ENCODE measurements around the gene ITPR1. TPM values are rescaled to one million over a fixed set of nuclear protein-coding genes. Genes with fewer than 3 reads are reported as not detected.
A peak's percentile ranks its signal among the peaks of the same experiment; 100 is the strongest.

The ITPR1 gene
- total RNA-seq, 1 donor from 2014 or later, result 117 TPM

DNA sequence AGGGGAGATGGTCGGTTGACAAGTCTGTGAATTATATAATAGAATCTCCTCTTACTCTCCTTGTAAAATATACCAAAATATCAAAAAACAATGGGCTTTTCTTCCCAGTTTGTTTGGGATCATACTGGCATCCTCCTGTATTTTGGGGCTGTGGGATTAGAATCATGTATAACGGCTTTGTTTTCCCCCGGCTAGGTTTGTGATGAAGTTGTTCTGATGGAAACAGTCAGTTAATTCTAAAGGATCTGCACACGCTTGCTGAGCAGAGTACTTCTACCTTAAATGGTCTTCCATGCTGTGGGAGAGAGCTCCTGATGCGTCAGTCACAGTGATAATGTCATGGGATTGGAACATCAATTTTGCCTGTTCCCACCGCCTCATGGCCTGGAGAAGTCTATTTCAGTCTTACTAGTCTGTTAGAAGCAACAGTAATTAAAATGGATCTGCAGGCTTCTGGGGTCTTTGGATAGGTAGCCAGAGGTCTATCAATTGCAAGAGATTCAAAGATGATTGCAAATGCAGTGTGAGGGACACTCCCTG lies 81.3 kb downstream of the ITPR1 start:
- Mint-ChIP-seq H3K4me1 (ENCODE audit: low read depth) (peaks cover 7% of the 10 kb centered on the region), H3K27ac (no peak overlapping the region), H3K4me3 (ENCODE audit: low read depth) (no peak overlapping the region), H3K27me3 (ENCODE audit: low read depth) (no peaks in the 10 kb centered on the region), H3K36me3 (ENCODE audit: low read depth) (peaks cover 3% of the 10 kb centered on the region), H3K9me3 (no peaks in the 10 kb centered on the region)
- intact Hi-C loops (cut with micrococcal nuclease), result no loop called here
- no peak for DNase-seq (ENCODE audit: low spot score)

DNA sequence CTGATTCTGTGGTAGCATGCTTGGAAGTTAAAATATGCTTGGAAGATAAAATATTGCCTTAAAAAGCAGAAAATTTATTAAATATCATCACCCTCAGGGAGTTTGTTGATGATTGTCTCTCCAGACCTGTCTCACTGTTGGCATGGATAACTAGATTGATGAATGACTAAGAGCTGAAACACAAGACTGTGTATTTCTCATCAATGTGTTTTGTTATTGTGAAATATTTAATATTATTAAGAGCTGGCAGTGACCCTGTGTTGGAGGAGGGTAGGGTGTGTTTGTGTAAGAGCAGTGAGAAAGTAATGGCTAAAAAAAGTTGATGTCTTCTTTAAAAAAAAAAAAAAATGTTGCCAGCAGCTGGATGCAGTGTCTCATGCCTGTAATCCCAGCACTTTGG lies 82.2 kb downstream of the ITPR1 start:
- H3K36me3 Mint-ChIP-seq (ENCODE audit: low read depth), result peaks cover 3% of the 10 kb centered on the region
- peaks cover 7% of the 10 kb centered on the region for H3K4me1 Mint-ChIP-seq (ENCODE audit: low read depth)
- H3K9me3 Mint-ChIP-seq, result no peaks in the 10 kb centered on the region
- H3K27me3 Mint-ChIP-seq (ENCODE audit: low read depth), result no peaks in the 10 kb centered on the region
- intact Hi-C loops (cut with micrococcal nuclease), result no loop called here
- no peak overlapping the region for H3K4me3 Mint-ChIP-seq (ENCODE audit: low read depth)
- H3K27ac Mint-ChIP-seq, result no peak overlapping the region
- no peak for DNase-seq (ENCODE audit: low spot score)

DNA sequence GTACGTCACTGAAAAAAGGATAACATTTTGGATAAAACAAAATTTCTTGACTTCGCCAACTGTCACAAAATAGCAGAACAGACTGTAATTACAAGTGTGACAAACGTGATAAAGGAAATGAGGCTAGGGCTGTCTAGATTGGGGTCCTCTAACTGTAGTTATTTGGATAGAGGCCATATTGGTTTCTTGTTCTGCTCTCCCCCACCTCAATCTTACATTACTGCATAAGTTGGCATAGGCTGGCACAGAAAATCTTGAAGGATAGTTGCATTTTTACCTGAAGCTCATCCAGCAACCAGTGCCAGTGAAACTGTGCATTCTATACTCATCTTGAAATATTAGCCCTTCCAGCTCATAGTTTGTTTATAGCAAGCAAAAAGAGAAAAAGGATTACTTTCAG lies 84.6 kb downstream of the ITPR1 start:
- H3K4me3 Mint-ChIP-seq (ENCODE audit: low read depth), result no peak overlapping the region
- no peaks in the 10 kb centered on the region for H3K27me3 Mint-ChIP-seq (ENCODE audit: low read depth)
- H3K27ac Mint-ChIP-seq, result no peak overlapping the region
- DNase-seq (ENCODE audit: low spot score), result no peak
- intact Hi-C loops (cut with micrococcal nuclease), result no loop called here
- no peaks in the 10 kb centered on the region for H3K9me3 Mint-ChIP-seq
- H3K36me3 Mint-ChIP-seq (ENCODE audit: low read depth), result peaks cover 3% of the 10 kb centered on the region
- peaks cover 8% of the 10 kb centered on the region for H3K4me1 Mint-ChIP-seq (ENCODE audit: low read depth)

DNA sequence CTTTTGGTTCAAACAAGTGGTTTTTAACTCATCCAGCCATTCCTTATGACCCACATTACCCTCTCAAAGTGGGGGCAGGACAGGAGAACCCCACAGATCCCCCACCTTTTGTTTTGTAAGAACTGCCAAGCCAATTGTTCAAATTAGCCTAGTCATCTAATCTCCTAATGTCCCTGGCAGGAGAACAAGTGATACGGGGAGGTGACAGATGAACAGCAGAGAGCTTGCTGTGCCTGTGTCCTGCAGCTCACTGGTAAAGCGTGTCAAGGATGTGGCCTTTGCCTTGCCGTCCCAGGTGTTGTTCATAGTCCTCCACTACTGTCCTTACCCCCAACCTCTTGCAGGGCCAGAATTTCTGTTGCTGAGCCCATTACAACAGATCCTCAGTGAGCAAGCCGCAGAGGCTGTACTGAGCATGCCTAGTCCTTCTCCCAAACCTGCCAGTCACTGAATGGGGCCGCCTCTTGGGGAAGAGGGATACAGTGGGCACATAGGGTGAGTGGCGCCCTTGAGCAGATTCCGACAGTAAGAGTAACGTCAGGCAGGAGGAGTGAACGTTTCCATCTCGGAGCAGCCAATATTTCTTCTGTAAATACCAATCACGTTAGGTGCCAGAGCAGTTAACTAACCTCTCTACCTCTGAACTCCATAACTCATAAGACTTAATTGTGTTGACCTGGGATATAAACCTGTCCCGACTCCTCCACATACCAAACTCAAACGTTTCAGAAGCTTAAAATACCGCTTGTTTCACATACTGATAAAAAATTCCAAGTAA lies 87.4 kb downstream of the ITPR1 start:
- intact Hi-C loops (cut with micrococcal nuclease), result loop anchor here (5.0 kb wide), 1 partner anchor 88 kb away; the partner anchor contains the start of gene ITPR1
- H3K4me1 Mint-ChIP-seq (ENCODE audit: low read depth), result peaks cover 23% of the 10 kb centered on the region
- H3K4me3 Mint-ChIP-seq (ENCODE audit: low read depth), result no peak overlapping the region
- DNase-seq (ENCODE audit: low spot score), result no peak
- no peak overlapping the region for H3K27ac Mint-ChIP-seq
- no peaks in the 10 kb centered on the region for H3K27me3 Mint-ChIP-seq (ENCODE audit: low read depth)
- H3K36me3 Mint-ChIP-seq (ENCODE audit: low read depth), result no peaks in the 10 kb centered on the region
- no peaks in the 10 kb centered on the region for H3K9me3 Mint-ChIP-seq

DNA sequence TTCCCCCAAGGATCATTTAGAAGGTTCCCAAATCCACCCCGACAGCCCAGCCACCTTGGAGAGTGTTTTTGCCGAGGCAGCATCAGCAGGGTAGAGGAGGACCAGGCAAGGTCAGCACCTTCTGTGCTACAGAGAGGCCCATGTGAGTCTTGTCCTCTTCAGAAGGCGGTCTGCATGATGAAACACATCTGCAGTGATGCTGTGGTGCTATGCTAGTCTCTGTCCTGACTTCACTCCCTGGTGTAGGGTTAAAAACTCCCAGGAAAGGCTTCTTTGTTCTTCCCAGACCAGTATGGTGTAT lies 87.9 kb downstream of the ITPR1 start:
- Mint-ChIP-seq H3K27ac (no peak overlapping the region), H3K27me3 (ENCODE audit: low read depth) (no peaks in the 10 kb centered on the region), H3K36me3 (ENCODE audit: low read depth) (peaks cover 3% of the 10 kb centered on the region), H3K4me1 (ENCODE audit: low read depth) (peaks cover 27% of the 10 kb centered on the region), H3K4me3 (ENCODE audit: low read depth) (no peak overlapping the region), H3K9me3 (no peaks in the 10 kb centered on the region)
- intact Hi-C loops (cut with micrococcal nuclease), result loop anchor here (5.0 kb wide), 1 partner anchor 89 kb away; the partner anchor contains the start of gene ITPR1
- DNase-seq (ENCODE audit: low spot score), result no peak

DNA sequence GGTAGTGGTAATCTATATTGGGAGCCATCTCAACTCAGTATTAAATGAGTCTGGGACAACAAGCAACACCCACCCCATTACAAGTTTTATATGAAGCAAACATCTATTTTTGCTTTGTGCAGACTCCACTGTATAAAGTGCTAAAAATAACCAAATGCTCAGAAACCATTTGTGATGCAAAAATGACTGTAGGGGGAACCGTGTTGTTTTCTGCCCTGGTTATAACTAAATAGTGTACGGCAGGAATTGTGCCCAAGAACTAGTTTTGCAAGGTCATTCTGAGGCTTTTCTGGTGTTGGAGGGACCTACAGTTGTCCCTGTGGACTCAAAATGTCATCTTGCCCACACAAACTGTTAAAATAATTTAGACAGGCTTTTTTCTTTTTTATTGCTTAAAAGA lies 88.3 kb downstream of the ITPR1 start:
- intact Hi-C loops (cut with micrococcal nuclease), result loop anchor here (5.0 kb wide), 1 partner anchor 89 kb away; the partner anchor contains the start of gene ITPR1
- Mint-ChIP-seq H3K27ac (no peak overlapping the region), H3K27me3 (ENCODE audit: low read depth) (no peaks in the 10 kb centered on the region), H3K36me3 (ENCODE audit: low read depth) (peaks cover 3% of the 10 kb centered on the region), H3K4me3 (ENCODE audit: low read depth) (no peak overlapping the region), H3K4me1 (ENCODE audit: low read depth) (peaks cover 28% of the 10 kb centered on the region), H3K9me3 (no peaks in the 10 kb centered on the region)
- DNase-seq (ENCODE audit: low spot score), result no peak

DNA sequence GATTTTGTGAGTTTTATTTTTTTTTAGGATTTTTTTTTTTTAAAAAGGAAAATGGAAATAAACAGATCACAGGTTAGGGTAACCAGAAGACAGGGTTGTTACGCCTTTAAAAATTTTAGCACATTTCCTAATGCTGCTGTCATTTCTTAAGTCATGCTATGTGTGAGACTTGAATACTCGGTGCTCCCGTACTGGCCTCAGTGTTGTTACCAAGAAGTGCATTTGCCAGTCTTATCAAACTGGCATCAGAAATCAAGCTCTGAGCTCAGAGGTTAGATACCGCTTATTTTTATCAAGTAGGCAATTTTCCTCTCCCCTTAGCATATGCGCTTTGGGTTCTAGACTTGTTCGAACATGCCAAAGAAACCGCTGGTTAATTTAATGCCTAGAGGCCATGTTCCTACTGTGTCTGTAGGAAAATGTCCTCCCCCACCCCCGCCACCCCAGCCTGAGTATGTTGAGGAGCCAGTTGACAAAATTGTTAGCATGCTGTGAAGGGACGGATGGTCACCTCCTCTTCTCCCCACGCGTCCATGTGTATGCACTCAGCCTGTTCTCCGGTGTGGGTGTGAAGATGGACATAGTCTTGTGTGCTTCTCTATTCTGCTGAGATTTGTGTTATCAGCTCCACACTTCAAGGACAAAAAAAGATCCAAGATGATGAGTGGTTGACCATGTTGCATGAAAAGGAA lies 88.9 kb downstream of the ITPR1 start:
- intact Hi-C loops (cut with micrococcal nuclease), result loop anchor here (5.0 kb wide), 1 partner anchor 90 kb away; the partner anchor contains the start of gene ITPR1
- Mint-ChIP-seq H3K27me3 (ENCODE audit: low read depth) (no peaks in the 10 kb centered on the region), H3K4me1 (ENCODE audit: low read depth) (peaks cover 34% of the 10 kb centered on the region), H3K36me3 (ENCODE audit: low read depth) (peaks cover 3% of the 10 kb centered on the region), H3K27ac (no peak overlapping the region), H3K9me3 (no peaks in the 10 kb centered on the region), H3K4me3 (ENCODE audit: low read depth) (no peak overlapping the region)
- no peak for DNase-seq (ENCODE audit: low spot score)

DNA sequence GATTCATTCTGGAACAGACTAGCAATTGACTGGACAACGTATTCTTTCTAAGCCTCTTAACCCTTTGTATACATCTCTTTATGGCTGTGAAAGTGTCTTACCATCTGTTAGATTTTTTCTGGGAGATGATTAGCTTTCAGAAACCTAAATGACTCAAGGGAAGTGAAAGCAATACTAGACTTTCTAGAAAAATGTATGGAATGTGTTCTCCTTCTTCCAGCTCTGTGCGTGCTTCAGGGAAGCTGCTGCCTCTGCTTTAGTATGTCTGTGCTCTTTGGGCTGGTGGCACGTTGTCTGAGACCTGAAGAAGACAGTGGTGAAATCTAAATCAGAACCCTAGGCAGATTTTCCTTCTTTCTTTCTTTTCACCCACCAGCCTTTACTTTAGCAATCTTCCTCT lies 89.5 kb downstream of the ITPR1 start:
- H3K4me1 Mint-ChIP-seq (ENCODE audit: low read depth), result peaks cover 40% of the 10 kb centered on the region
- H3K27ac Mint-ChIP-seq, result no peak overlapping the region
- peaks cover 3% of the 10 kb centered on the region for H3K36me3 Mint-ChIP-seq (ENCODE audit: low read depth)
- no peaks in the 10 kb centered on the region for H3K27me3 Mint-ChIP-seq (ENCODE audit: low read depth)
- no peaks in the 10 kb centered on the region for H3K9me3 Mint-ChIP-seq
- no peak for DNase-seq (ENCODE audit: low spot score)
- no peak overlapping the region for H3K4me3 Mint-ChIP-seq (ENCODE audit: low read depth)
- intact Hi-C loops (cut with micrococcal nuclease), result loop anchor here (5.0 kb wide), 1 partner anchor 90 kb away; the partner anchor contains the start of gene ITPR1

DNA sequence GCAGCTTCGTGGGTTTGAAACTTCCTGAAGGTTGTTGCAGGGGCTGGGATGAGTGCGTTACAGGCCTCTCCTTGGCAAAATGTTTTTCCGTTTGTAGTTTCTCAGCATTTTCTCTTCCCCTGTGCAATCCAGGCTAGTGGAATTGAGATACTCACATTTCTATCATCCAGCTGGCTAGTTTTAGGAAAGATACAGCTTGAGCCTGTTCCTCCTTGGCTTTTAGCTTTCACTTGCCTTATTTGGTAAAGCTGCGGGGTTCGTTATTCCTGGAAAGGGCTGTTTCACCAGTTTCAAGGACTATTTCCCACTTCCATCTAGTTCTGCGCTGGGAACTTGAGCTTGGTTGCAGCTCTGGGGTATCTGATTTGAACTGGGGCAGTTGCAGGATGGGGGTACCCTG lies 90.3 kb downstream of the ITPR1 start:
- no peaks in the 10 kb centered on the region for H3K27me3 Mint-ChIP-seq (ENCODE audit: low read depth)
- no peak for DNase-seq (ENCODE audit: low spot score)
- H3K4me3 Mint-ChIP-seq (ENCODE audit: low read depth), result no peak overlapping the region
- peaks cover 3% of the 10 kb centered on the region for H3K36me3 Mint-ChIP-seq (ENCODE audit: low read depth)
- intact Hi-C loops (cut with micrococcal nuclease), result loop anchor here (5.0 kb wide), 1 partner anchor 91 kb away; the partner anchor contains the start of gene ITPR1
- no peak overlapping the region for H3K27ac Mint-ChIP-seq
- H3K9me3 Mint-ChIP-seq, result no peaks in the 10 kb centered on the region
- peaks cover 45% of the 10 kb centered on the region for H3K4me1 Mint-ChIP-seq (ENCODE audit: low read depth)

DNA sequence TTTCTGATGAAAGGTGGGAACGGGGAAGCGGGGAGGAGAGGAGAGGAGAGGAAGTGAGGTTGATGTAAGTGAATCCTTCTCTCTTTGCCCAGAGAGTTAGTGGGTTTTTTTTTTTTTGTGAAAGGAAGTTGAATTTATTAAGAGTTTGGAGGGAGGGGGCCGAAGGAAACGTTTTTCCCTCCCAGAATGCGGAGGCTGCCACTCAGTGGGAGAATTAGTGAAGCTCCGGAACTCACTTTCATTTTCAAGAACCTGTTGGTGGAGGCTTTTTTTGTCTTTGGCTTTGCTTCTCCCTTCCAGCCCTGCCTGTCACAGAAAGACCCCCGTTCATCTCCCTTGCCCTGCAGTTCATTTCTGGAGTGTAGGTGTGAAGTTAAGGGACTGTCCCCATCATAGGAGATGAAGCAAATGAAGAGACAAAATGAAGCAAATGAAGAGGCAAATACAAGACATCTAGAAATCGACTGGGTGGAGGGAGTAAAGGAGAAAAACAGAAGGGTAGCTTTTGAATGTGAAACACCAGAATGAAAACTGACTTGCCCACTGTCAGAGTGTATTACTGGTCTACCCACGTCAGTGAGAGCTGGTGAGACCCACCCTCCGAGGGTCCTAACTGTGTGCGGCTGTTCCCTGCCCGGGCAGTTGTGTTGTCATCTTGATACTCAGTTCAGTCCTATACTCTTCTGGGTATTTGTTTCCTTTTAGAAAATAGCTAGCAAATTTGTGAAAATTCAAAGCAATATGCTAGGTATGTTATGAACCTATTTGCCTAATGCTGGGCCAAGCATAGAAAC lies 91.5 kb downstream of the ITPR1 start:
- Mint-ChIP-seq H3K27ac (peak overlapping the region; percentile 71), H3K27me3 (ENCODE audit: low read depth) (no peaks in the 10 kb centered on the region), H3K9me3 (no peaks in the 10 kb centered on the region), H3K36me3 (ENCODE audit: low read depth) (peaks cover 3% of the 10 kb centered on the region), H3K4me1 (ENCODE audit: low read depth) (peaks cover 51% of the 10 kb centered on the region), H3K4me3 (ENCODE audit: low read depth) (peak overlapping the region; percentile 71)
- intact Hi-C loops (cut with micrococcal nuclease), result loop anchor here (2.0 to 5.0 kb wide), 3 partner anchors 14 to 92 kb away; partner anchors contain the start of gene ITPR1
- no peak for DNase-seq (ENCODE audit: low spot score)

DNA sequence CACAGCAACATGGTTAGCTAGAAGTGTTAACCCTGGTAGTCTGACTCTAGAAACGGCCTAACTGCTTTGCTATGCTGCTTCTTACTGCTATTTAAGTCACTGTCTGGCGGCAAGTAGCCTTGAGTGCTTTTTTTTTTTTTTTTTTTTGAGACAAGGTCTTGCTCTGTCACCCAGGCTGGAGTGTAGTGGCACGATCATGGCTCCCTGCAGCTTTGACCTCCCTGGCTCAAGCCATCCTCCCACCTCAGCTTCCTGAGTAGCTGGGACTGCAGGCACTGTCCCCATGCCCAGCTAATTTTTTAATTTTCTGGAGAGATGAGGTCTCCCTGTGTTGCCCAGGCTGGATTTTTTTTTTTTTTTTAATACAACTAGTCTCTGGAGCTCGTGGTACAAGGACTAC lies 93.2 kb downstream of the ITPR1 start:
- Mint-ChIP-seq H3K27me3 (ENCODE audit: low read depth) (no peaks in the 10 kb centered on the region), H3K4me3 (ENCODE audit: low read depth) (no peak overlapping the region), H3K4me1 (ENCODE audit: low read depth) (peaks cover 56% of the 10 kb centered on the region), H3K27ac (no peak overlapping the region), H3K9me3 (peaks cover 4% of the 10 kb centered on the region), H3K36me3 (ENCODE audit: low read depth) (peaks cover 15% of the 10 kb centered on the region)
- intact Hi-C loops (cut with micrococcal nuclease), result loop anchor here (5.0 kb wide), 1 partner anchor 69 kb away; no protein-coding TSS in a partner anchor
- no peak for DNase-seq (ENCODE audit: low spot score)

DNA sequence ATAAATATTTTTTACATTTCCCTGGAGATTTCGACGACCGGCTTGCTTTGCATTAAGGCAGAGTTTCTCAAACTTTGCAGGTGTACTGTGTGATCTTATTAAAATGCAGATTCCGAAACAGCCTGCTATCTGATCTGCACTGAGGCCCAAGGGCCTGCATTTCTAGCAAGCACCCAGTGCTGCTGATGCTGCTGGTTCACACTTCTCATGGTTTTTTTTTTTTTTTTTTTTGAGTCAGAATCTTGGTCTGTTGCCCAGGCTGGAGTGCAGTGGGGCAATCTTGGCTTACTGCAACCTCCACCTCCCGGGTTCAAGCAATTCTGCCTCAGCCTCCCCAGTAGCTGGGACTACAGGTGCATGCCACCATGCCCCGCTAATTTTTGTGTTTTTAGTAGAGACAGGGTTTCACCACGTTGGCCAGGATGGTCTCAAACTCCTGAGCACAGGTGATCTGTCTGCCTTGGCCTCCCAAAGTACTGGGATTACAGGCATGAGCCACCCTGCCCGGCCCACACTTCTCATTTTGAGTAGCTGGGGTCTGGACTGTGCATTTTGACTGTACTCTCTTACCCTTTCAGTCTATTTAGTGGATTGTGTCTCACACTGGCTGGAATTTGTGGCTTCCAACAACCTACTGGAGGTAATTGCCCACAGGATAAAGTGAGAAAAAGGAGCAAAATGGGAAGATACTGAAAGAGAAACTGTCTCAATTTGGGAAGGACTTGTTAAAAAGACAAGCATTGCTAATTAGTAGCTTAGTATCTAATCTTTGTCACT lies 94.1 kb downstream of the ITPR1 start:
- Mint-ChIP-seq H3K36me3 (ENCODE audit: low read depth) (peaks cover 23% of the 10 kb centered on the region), H3K4me3 (ENCODE audit: low read depth) (no peak overlapping the region), H3K9me3 (peaks cover 4% of the 10 kb centered on the region), H3K27me3 (ENCODE audit: low read depth) (no peaks in the 10 kb centered on the region), H3K27ac (peak overlapping the region; percentile 26), H3K4me1 (ENCODE audit: low read depth) (peaks cover 57% of the 10 kb centered on the region)
- intact Hi-C loops (cut with micrococcal nuclease), result loop anchor here (5.0 kb wide), 1 partner anchor 70 kb away; no protein-coding TSS in a partner anchor
- no peak for DNase-seq (ENCODE audit: low spot score)
